Stimulated activated CD4-positive, alpha-beta T cell treated with anti-CD3 and anti-CD28 coated beads, TNF-alpha, amount 100 ng/mL, for 4 hours (primary cell): ENCODE measurements around the gene KRT14.
"Not testable (repeated sequence)": the region's sequence is repeated elsewhere in the genome, so short reads cannot be mapped to it uniquely, and the experiment has no call there.

Experiments
- DNase-seq, 3 experiments: peaks; one replicate each; pipeline ENCODE4 v3.0.0-alpha.2; 2020; ENCODE audit warnings: low read depth in 3 of 3

The KRT14 gene

DNA sequence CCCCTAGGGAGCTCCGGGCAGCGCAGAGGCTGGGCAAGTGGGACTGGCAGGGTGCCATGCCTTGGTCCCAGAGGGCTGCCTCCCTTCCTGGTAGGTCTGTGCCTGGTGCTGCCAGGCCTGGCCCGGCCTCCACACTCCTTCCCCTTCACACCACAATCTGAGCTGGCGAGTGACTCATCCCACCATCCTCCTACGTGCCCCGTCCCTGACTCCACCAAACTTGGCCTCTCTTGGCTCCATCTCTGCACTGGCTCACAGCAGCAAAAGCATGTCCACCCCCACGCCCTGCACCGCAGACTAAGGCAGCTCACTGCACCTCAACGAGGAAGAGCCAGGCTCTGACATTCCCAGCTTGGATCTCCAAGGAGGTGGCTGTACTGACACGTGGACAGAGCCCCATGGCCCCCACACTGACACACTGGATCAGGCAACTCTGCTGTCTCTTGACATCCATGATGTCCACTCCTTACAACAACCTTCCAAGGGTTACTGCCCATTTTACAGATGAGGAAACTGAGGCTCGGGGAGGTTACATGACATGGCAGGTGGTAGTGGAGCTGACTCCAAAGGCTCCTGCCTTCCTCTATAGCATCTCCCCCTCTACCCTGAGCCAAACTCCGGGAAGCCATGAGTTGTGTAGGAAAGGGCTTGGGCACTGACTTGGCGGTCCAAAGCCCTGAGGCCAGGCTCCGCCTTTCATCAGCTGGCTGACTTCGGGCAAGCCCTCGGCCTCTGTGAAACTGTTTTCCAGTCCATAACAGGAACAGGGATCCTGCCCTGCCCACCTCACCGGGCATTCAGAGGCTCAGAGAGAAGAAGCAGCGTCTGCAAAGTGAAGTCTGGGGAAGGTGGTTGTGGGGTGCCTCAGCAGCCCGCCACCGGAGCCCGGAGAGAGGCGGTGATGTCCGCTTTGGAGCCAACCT, 38.5 kb downstream of the KRT14 start:
- DNase-seq = peak; percentile 40 to 46 (median 44)

DNA sequence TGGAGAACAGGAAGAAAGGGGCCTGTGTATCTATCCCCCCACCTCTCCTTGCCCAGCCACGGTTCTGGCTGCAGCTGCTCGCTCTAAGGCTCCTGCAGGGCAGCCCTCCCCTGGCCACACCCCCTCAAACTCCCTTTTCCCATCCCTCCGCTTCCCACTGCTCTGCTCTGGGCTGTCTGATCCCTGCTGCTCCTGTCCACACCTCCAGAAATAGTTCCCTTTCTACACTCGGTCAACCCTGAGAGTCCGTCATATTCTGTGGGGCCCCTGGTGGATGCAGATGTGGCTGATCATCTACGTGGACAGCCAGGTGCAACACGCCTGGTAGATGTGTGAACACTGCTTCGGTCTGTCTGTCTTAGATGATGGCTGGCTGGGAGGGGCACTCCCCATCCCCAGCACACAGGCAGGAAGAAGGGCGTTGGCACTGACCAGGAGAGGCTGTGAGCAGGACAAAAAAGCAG, 39.3 kb downstream of the KRT14 start:
- no peak for DNase-seq

- DNase-seq = no peak
These were observed 39.9 kb downstream of the KRT14 start for GRCh38 chr17:41546819-41547218.

DNA sequence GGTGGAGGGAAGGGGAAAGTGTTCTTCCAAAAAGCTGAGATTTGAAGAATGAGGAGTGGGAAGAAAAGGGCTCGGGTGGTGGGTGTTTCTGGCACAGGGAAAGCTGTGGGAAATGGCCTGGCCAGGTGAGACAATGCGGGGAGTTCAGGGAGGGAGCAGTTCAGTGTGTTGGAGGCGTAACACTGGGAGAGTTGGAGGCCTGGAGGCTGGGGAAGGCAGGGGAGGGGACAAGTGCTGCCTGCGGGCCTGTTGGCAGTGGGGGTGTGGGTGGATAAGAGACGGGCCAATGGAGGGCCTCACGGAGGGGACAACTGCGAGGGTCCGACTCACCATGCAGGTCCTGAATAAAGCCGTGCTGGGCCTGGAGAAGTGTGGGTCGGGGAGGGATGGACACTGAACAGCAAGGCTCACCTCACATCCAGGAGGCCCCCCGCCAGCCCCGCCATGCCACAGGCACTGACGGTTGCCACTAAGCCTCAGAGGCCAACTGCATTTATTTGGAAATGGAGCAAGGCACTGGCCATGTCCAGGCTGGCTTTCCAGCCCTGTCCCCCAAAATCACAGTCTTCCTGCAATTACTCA, 40.8 kb downstream of the KRT14 start:
- DNase-seq = no peak

DNA sequence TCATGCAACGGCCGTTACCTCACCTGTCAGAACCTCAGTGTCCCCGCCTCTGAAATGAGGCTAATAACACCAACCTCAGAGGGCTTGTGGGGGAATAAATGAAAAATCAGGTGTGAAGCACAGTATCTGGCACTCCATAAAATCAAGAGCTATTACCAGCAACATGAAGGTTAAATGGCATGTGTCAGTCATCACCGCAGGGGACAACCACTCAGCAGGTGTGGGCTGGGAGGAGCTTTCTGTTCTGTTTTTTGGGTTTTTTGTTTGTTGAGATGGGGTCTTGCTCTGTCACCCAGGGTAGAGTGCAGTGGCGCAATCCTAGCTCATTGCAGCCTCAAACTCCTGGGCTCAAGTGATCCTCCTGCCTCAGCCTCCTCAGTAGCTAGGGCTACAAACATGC, 41.8 kb downstream of the KRT14 start:
- no peak for DNase-seq

- DNase-seq = no peak
These were observed 42.2 kb downstream of the KRT14 start for GRCh38 chr17:41544491-41544892.

DNA sequence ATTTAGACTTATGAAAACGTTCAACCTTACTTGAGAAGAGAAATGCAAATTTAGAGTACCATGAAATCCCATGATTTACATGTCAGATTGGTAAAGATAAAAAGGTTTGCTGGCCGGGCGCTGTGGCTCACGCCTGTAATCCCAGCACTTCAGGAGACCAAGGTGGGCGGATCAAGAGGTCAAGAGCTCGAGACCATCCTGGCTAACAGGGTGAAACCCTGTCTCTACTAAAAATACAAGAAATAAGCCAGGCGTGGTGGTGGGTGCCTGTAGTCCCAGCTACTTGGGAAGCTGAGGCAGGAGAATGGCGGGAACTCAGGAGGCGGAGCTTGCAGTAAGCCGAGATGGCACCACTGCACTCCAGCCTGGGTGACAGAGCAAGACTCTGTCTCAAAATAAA, 43.9 kb downstream of the KRT14 start:
- DNase-seq = not testable (repeated sequence)

- no peak for DNase-seq
These were observed 44.3 kb downstream of the KRT14 start for GRCh38 chr17:41542357-41542756.

DNA sequence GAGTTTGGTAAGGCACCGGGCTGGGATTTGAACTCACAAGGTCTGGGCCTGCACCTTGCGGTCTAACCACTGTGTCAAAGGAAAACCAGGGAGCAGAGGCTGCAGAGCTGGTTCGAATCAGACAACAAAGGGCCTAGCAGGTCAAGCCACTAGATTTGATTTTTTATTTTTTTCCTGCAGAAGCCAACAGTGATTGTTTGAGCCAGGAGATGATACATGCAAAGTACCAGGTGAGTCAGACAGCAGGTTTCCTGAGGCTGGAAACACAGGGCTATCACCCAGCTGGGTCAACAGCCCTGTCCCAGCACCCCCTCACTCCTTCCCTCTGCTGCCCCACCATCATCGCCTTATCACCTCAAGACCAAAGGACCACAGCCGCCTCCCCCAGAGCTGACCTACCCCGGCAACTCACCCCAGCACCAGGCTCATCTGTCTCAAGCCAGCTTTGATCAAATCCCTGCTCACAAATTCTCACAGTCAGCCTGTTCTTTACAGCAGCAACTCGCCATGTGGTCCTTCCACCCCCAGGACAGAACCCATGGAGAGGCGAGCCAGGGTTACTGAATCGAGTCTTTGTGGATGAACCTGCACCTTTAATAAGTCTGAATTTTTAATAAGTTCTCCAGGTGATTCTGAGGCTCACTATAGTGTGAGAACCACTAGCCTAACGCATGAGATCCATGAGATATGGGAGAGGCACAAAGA, 45.6 kb downstream of the KRT14 start:
- DNase-seq = no peak

GRCh38 chr17:41539979-41540701, 46.6 kb downstream of the KRT14 start:
- no peak for DNase-seq

DNA sequence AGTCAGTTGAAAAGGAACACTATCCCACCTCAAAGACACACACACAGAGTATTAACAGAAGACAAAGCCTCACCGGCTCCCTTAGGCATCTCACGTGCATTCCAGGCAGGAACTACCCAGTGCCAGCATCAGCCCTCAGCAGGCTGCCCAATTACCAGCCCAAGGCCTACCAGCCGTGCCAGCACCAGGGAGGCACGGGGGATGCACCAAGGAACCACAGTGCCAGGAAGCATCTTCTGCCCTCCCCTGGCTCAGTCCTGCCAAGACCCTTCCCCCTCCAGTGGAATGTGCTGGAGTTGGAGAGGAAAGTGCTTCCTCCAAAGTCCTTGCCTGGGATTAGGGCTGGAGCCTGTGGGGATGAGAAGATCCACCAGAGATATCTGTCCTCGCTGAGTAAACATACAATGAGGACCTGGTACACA, 47.6 kb downstream of the KRT14 start:
- DNase-seq = no peak

- DNase-seq = no peak
These were observed 48.1 kb downstream of the KRT14 start for GRCh38 chr17:41538565-41538991.

- no peak for DNase-seq
These were observed 48.7 kb downstream of the KRT14 start for GRCh38 chr17:41537990-41538389.

DNA sequence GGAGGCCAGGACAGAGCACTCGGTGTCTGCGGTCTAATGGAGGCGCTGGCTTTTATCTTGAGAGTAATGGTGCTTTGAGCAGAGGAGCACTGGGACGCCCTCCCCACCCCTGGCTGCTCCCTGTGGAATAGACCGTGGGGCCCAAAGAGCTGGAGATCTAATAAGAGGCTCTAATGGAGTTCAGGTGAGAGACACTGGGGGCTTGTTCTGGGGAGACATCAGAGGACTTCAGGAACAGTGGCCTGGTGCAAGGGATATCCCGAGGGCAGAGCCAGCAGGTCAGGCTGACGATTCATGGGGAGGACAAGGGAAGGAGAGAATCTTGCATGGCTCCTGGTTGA, 49.1 kb downstream of the KRT14 start:
- no peak for DNase-seq

- DNase-seq = no peak
These were observed 49.7 kb downstream of the KRT14 start for GRCh38 chr17:41536741-41537613.

GRCh38 chr17:41535764-41536481, 50.8 kb downstream of the KRT14 start:
- DNase-seq = no peak

GRCh38 chr17:41534899-41535546, 51.7 kb downstream of the KRT14 start:
- DNase-seq = no peak

- no peak for DNase-seq
These were observed 53.1 kb downstream of the KRT14 start for GRCh38 chr17:41533613-41534012.

DNA sequence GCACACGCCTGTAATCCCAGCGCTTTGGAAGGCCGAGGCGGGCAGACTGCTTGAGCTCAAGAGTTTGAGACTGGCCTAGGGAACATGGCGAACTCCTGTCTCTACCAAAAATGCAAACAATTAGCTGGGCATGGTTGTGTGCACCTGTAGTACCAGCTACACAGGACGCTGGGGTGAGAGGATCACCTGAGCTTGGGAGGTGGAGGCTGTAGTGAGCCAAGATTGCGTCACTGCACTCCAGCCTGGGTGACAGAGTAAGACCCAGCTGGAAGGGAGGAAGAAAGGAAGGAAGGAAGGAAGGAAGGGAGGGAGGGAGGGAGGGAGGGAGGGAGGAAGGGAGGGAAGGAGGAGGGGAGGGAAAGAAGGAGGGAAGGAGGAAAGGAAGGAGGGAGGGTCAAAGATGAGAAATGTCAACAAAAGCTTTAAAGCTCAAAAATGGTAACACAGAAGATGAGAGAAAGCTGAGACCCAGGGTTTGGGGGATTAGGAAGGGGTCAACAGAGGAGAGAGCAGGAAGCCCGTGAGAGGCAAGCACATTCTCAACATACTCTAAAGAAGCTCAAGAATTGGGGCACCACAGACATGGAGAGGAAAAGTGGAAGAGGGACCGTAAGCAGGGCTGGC, 53.6 kb downstream of the KRT14 start:
- no peak for DNase-seq
